Mesendoderm (in vitro differentiated cells): ENCODE measurements around the gene DOCK7. TPM values are rescaled to one million over a fixed set of nuclear protein-coding genes. Genes with fewer than 3 reads are reported as not detected.

Experiments used
- DNase-seq: peaks from one replicate; pipeline ENCODE4 v3.0.0; 2013
- H2AK5ac ChIP-seq: 2 replicates; pipeline ENCODE4 v1.6.1; 2013; ENCODE audit warnings: low read length, inconsistent platforms
- H2BK120ac ChIP-seq: 2 replicates; pipeline ENCODE4 v1.6.1; 2013; ENCODE audit warnings: low read depth, mild to moderate bottlenecking, low read length, moderate library complexity, mixed read lengths
- H2BK15ac ChIP-seq: replicated peaks from 2 replicates; pipeline ENCODE4 v1.6.1; 2013; ENCODE audit warnings: low read depth, mild to moderate bottlenecking, moderate library complexity
- H2BK5ac ChIP-seq: 2 replicates; pipeline ENCODE4 v1.6.1; 2013; ENCODE audit warnings: low read length, inconsistent platforms
- H3K18ac ChIP-seq: 2 replicates; pipeline ENCODE4 v1.6.1; 2013; ENCODE audit warnings: mild to moderate bottlenecking, low read length, mixed read lengths
- H3K23ac ChIP-seq: one replicate; pipeline ENCODE4 v1.6.1; 2013; ENCODE audit warnings: low read length
- H3K27ac ChIP-seq: 2 replicates; pipeline ENCODE4 v1.5.1; 2013; ENCODE audit warnings: low read depth, mild to moderate bottlenecking, inconsistent platforms, low read length, moderate library complexity
- H3K27me3 ChIP-seq: 2 replicates; pipeline ENCODE4 v1.6.1; 2013; ENCODE audit warnings: low read length, control low read depth, mild to moderate bottlenecking, inconsistent platforms; ENCODE audit not compliant: insufficient read depth, poor library complexity
- H3K36me3 ChIP-seq: 2 replicates; pipeline ENCODE4 v1.6.1; 2013; ENCODE audit warnings: low read length, inconsistent platforms; ENCODE audit not compliant: control insufficient read depth, insufficient read depth
- H3K4ac ChIP-seq: one replicate; pipeline ENCODE4 v1.6.1; 2013; ENCODE audit warnings: low read depth, mild to moderate bottlenecking, low read length, moderate library complexity
- H3K4me1 ChIP-seq: 2 replicates; pipeline ENCODE4 v1.6.1; 2013; ENCODE audit warnings: low read depth, low read length, inconsistent platforms; ENCODE audit not compliant: control insufficient read depth
- H3K4me2 ChIP-seq: 2 replicates; pipeline ENCODE4 v1.6.1; 2013; ENCODE audit warnings: low read length
- H3K4me3 ChIP-seq: 2 replicates; pipeline ENCODE4 v1.5.1; 2013; ENCODE audit warnings: mild to moderate bottlenecking, low read length
- H3K56ac ChIP-seq: one replicate; pipeline ENCODE4 v1.6.1; 2013; ENCODE audit warnings: low read length
- H3K79me1 ChIP-seq: 2 replicates; pipeline ENCODE4 v1.6.1; 2013; ENCODE audit warnings: low read length, inconsistent platforms
- H3K79me2 ChIP-seq: 2 replicates; pipeline ENCODE4 v1.6.1; 2013; ENCODE audit warnings: mild to moderate bottlenecking, low read length; ENCODE audit not compliant: control insufficient read depth, insufficient read depth
- H3K9ac ChIP-seq: 2 replicates; pipeline ENCODE4 v1.6.1; 2013; ENCODE audit warnings: low read length, inconsistent platforms
- H4K5ac ChIP-seq: one replicate; pipeline ENCODE4 v1.6.1; 2013; ENCODE audit warnings: low read length
- H4K8ac ChIP-seq: one replicate; pipeline ENCODE4 v1.6.1; 2013; ENCODE audit warnings: low read depth, mild to moderate bottlenecking, control low read depth, low read length, moderate library complexity
- WGBS: extraction: QIAGEN DNeasy Blood & Tissue Kit; methylation state at CpG from one replicate; pipeline ENCODE4 v1.1.7; 2013; ENCODE audit warnings: low lambda C conversion rate, missing lambda C conversion rate; ENCODE audit not compliant: insufficient coverage; ENCODE audit errors: extremely low coverage; 5-methylcytosine and 5-hydroxymethylcytosine counted together
- small RNA-seq: library from polyadenylated mRNA; stranded (forward); fragments of <200 nt; extraction: miRNeasy Mini kit (QIAGEN cat#:217004); gene quantifications from one replicate; pipeline ENCODE3, GENCODE V24; 2013; ENCODE audit not compliant: insufficient read depth

Gene DOCK7

GRCh38 chr1:62407398-62408009, 280.7 kb downstream of the DOCK7 start:
- no peak overlapping the region for H3K27ac ChIP-seq
- H4K5ac ChIP-seq: no peak overlapping the region
- no peaks in the 10 kb centered on the region for H3K4me1 ChIP-seq
- no peaks in the 10 kb centered on the region for H3K36me3 ChIP-seq
- no peak overlapping the region for H2AK5ac ChIP-seq
- no peak overlapping the region for H3K18ac ChIP-seq
- peak; percentile 67 for DNase-seq
- no peak overlapping the region for H2BK15ac ChIP-seq
- no peak overlapping the region for H4K8ac ChIP-seq
- no peak overlapping the region for H3K9ac ChIP-seq
- H3K4me2 ChIP-seq: no peak overlapping the region
- no peaks in the 10 kb centered on the region for H3K79me1 ChIP-seq
- H3K56ac ChIP-seq: no peak overlapping the region
- no peak overlapping the region for H2BK5ac ChIP-seq
- H3K4me3 ChIP-seq: no peak overlapping the region
- WGBS: no CpG with 5 or more reads among the region's 12 CpGs
- no peak overlapping the region for H3K23ac ChIP-seq
- no peak overlapping the region for H3K4ac ChIP-seq
- no peak overlapping the region for H2BK120ac ChIP-seq
- no peaks in the 10 kb centered on the region for H3K79me2 ChIP-seq
- no peaks in the 10 kb centered on the region for H3K27me3 ChIP-seq

- Histone ChIP-seq H4K8ac (no peak overlapping the region), H3K27ac (no peak overlapping the region), H3K56ac (no peak overlapping the region), H3K79me1 (no peaks in the 10 kb centered on the region), H3K79me2 (no peaks in the 10 kb centered on the region), H4K5ac (no peak overlapping the region), H3K4me2 (no peak overlapping the region), H3K27me3 (no peaks in the 10 kb centered on the region), H3K4me3 (no peak overlapping the region), H2AK5ac (no peak overlapping the region), H2BK15ac (no peak overlapping the region), H2BK120ac (no peak overlapping the region), H3K23ac (no peak overlapping the region), H3K9ac (no peak overlapping the region), H3K18ac (no peak overlapping the region), H3K4ac (no peak overlapping the region), H3K36me3 (no peaks in the 10 kb centered on the region), H3K4me1 (no peaks in the 10 kb centered on the region), H2BK5ac (no peak overlapping the region)
- peak; percentile 51 for DNase-seq
- no CpG with 5 or more reads among the region's 3 CpGs for WGBS
Measured at GRCh38 chr1:62406576-62406975, 281.6 kb downstream of the DOCK7 start.

GRCh38 chr1:62405247-62405646, 282.9 kb downstream of the DOCK7 start:
- Histone ChIP-seq H3K4me2 (no peak overlapping the region), H2AK5ac (no peak overlapping the region), H3K4ac (no peak overlapping the region), H4K8ac (no peak overlapping the region), H3K23ac (no peak overlapping the region), H3K9ac (no peak overlapping the region), H3K56ac (no peak overlapping the region), H3K18ac (no peak overlapping the region), H3K27ac (no peak overlapping the region), H3K4me3 (no peak overlapping the region), H3K27me3 (no peaks in the 10 kb centered on the region), H2BK15ac (no peak overlapping the region), H3K36me3 (no peaks in the 10 kb centered on the region), H3K79me2 (no peaks in the 10 kb centered on the region), H3K4me1 (no peaks in the 10 kb centered on the region), H2BK5ac (no peak overlapping the region), H2BK120ac (no peak overlapping the region), H3K79me1 (no peaks in the 10 kb centered on the region), H4K5ac (no peak overlapping the region)
- DNase-seq: no peak
- no CpG with 5 or more reads among the region's 2 CpGs for WGBS

Small RNA genes within 50 kb of the gene (small RNA-seq; reads per million reads assigned to genes)
- gene AL451044.1: not detected
